ENCODE data around the gene CCDC102B. TPM values are rescaled to one million over a fixed set of nuclear protein-coding genes. Genes with fewer than 3 reads are reported as not detected.

Gene CCDC102B
- total and polyA plus RNA-seq, 2 experiments from 2014 or later = 1.3 to 2.1 TPM

DNA sequence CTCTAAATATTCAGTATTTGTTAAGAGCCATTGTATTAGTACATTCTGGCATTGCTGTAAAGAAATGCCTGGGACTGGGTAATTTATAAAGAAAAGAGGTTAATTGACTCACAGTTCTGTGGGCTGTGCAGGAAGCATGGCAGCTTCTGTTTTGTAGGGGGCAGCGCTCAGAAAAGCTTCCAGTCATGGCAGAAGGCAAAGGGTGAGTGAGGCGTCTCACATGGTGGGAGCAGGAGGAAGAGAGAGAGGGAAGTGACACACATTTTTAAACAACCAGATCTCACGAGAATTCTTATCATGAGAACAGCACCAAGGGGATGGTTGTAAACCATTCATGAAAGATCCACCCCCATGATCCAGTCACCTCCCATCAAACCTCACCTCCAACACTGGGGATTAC is 13.8 kb upstream of the CCDC102B start:
- Histone ChIP-seq H3K36me3 (ENCODE audit: insufficient read depth) (no peaks in the 10 kb centered on the region), H3K4me3 (no peak overlapping the region), H3K9me2 (ENCODE audit: insufficient read depth) (no peaks in the 10 kb centered on the region), H2AFZ (no peak overlapping the region), H3F3A (replicated peaks; ENCODE audit: low read depth) (no peaks in the 10 kb centered on the region), H3K27me3 (ENCODE audit: insufficient read depth) (no peaks in the 10 kb centered on the region), H3K79me2 (replicated peaks; ENCODE audit: insufficient read depth) (no peaks in the 10 kb centered on the region), H3K4me2 (no peak overlapping the region), H3K27ac (ENCODE audit: low read depth) (no peak overlapping the region), H4K20me1 (replicated peaks; ENCODE audit: insufficient read depth) (no peaks in the 10 kb centered on the region), H3K4me1 (ENCODE audit: insufficient read depth) (no peaks in the 10 kb centered on the region)
- Mint-ChIP-seq H3K27ac (no peak overlapping the region), H3K9me3 (peaks cover 2% of the 10 kb centered on the region; the same call in 2 of the 3 replicates), H3K36me3 (ENCODE audit: low read depth) (no peaks in the 10 kb centered on the region), H3K4me3 (no peak overlapping the region), H3K4me1 (peaks cover 1% of the 10 kb centered on the region; the same call in 2 of the 3 replicates), H3K27me3 (ENCODE audit: insufficient read depth, low read depth, poor library complexity) (no peaks in the 10 kb centered on the region)
- ATAC-seq (no peak), DNase-seq (ENCODE audit: low spot score) (no peak)
- TF ChIP-seq ZNF462 (CRISPR knock-in tag; IDR thresholded peaks at IDR 0.05) = no peak
- no peak for TF ChIP-seq EZH2phosphoT487 (IDR thresholded peaks at IDR 0.05; ENCODE audit: unreplicated experiment)
- TF ChIP-seq NANOG (IDR thresholded peaks at IDR 0.05; ENCODE audit: borderline replicate concordance) = no peak
- TF ChIP-seq POLR2AphosphoS5 (IDR thresholded peaks at IDR 0.05; ENCODE audit: low read depth) = no peak
- TF ChIP-seq CREB1 (CRISPR knock-in tag; IDR thresholded peaks at IDR 0.05; ENCODE audit: low read depth) = no peak
- no peak for TF ChIP-seq ZNF114 (CRISPR knock-in tag; IDR thresholded peaks at IDR 0.05)
- no peak for TF ChIP-seq EZH2 (IDR thresholded peaks at IDR 0.05; ENCODE audit: low read depth, unreplicated experiment)
- TF ChIP-seq, protein P1, sequence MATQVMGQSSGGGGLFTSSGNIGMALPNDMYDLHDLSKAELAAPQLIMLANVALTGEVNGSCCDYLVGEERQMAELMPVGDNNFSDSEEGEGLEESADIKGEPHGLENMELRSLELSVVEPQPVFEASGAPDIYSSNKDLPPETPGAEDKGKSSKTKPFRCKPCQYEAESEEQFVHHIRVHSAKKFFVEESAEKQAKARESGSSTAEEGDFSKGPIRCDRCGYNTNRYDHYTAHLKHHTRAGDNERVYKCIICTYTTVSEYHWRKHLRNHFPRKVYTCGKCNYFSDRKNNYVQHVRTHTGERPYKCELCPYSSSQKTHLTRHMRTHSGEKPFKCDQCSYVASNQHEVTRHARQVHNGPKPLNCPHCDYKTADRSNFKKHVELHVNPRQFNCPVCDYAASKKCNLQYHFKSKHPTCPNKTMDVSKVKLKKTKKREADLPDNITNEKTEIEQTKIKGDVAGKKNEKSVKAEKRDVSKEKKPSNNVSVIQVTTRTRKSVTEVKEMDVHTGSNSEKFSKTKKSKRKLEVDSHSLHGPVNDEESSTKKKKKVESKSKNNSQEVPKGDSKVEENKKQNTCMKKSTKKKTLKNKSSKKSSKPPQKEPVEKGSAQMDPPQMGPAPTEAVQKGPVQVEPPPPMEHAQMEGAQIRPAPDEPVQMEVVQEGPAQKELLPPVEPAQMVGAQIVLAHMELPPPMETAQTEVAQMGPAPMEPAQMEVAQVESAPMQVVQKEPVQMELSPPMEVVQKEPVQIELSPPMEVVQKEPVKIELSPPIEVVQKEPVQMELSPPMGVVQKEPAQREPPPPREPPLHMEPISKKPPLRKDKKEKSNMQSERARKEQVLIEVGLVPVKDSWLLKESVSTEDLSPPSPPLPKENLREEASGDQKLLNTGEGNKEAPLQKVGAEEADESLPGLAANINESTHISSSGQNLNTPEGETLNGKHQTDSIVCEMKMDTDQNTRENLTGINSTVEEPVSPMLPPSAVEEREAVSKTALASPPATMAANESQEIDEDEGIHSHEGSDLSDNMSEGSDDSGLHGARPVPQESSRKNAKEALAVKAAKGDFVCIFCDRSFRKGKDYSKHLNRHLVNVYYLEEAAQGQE (IDR thresholded peaks at IDR 0.05; ENCODE audit: unreplicated experiment) = no peak
- no peak for TF ChIP-seq JUNB (IDR thresholded peaks at IDR 0.05; ENCODE audit: unreplicated experiment)
- TF ChIP-seq STAT1 (IDR thresholded peaks at IDR 0.05; ENCODE audit: unreplicated experiment) = no peak
- TF ChIP-seq, protein P2, sequence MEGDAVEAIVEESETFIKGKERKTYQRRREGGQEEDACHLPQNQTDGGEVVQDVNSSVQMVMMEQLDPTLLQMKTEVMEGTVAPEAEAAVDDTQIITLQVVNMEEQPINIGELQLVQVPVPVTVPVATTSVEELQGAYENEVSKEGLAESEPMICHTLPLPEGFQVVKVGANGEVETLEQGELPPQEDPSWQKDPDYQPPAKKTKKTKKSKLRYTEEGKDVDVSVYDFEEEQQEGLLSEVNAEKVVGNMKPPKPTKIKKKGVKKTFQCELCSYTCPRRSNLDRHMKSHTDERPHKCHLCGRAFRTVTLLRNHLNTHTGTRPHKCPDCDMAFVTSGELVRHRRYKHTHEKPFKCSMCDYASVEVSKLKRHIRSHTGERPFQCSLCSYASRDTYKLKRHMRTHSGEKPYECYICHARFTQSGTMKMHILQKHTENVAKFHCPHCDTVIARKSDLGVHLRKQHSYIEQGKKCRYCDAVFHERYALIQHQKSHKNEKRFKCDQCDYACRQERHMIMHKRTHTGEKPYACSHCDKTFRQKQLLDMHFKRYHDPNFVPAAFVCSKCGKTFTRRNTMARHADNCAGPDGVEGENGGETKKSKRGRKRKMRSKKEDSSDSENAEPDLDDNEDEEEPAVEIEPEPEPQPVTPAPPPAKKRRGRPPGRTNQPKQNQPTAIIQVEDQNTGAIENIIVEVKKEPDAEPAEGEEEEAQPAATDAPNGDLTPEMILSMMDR (conservative IDR thresholded peaks at IDR 0.05; ENCODE audit: low read depth in 2 of 2) = no peak
- TF ChIP-seq ZNF331 (CRISPR knock-in tag; IDR thresholded peaks at IDR 0.05; ENCODE audit: low read depth) = no peak
- TF ChIP-seq, protein P3, sequence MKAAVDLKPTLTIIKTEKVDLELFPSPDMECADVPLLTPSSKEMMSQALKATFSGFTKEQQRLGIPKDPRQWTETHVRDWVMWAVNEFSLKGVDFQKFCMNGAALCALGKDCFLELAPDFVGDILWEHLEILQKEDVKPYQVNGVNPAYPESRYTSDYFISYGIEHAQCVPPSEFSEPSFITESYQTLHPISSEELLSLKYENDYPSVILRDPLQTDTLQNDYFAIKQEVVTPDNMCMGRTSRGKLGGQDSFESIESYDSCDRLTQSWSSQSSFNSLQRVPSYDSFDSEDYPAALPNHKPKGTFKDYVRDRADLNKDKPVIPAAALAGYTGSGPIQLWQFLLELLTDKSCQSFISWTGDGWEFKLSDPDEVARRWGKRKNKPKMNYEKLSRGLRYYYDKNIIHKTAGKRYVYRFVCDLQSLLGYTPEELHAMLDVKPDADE (IDR thresholded peaks at IDR 0.05) = no peak
